ENCODE measurements around the gene SOX2. TPM values are rescaled to one million over a fixed set of nuclear protein-coding genes. Genes with fewer than 3 reads are reported as not detected.
"Not testable (repeated sequence)": the region's sequence is repeated elsewhere in the genome, so short reads cannot be mapped to it uniquely, and the experiment has no call there.

The SOX2 gene
- total RNA-seq, 1 donor from 2014 or later = 2.9 TPM

DNA sequence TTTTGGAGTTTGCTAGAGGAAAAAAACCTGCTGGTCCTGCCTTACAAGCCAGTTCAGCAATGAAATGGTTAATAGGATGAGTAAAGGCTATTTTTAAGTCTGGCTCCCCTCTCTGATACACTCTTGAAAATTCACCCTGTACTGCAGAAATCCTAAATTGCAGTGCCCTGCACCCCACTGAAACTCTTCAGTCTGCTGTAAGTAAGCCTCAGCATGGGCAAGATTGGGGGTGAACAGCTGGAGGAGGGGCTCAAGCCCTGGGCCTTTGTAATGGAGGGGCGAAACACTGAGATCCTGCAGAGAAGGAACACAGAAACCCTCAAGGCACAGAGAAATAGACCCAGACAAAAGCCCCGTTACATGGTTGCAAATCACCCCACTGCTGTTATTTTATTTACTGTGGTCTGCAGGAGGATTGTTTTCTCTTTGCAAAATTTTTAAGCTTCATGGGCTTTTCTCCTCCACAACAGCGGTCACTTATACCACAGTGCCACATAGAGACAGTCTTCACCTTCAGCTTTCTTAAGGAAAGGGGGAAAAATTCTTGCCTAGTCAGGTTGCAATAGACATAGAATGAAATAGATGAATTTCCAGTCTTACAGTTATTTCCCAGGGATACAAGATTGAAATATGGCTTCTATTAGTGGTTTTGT is 45.0 kb downstream of the SOX2 start:
- Histone ChIP-seq H3K27ac (no peak overlapping the region), H3K9me3 (no peaks in the 10 kb centered on the region), H3K4me1 (no peaks in the 10 kb centered on the region), H3K4me3 (no peak overlapping the region), H3K27me3 (no peaks in the 10 kb centered on the region), H3K36me3 (no peaks in the 10 kb centered on the region)
- DNase-seq (ENCODE audit: extremely low spot score in 2 of 2) = no peak
- TF ChIP-seq POLR2A (IDR thresholded peaks at IDR 0.05) (no peak), POLR2AphosphoS5 (IDR thresholded peaks at IDR 0.05; ENCODE audit: insufficient read depth in 1 of 2, low read depth in 1 of 2) (no peak)
- TF ChIP-seq, protein P1, sequence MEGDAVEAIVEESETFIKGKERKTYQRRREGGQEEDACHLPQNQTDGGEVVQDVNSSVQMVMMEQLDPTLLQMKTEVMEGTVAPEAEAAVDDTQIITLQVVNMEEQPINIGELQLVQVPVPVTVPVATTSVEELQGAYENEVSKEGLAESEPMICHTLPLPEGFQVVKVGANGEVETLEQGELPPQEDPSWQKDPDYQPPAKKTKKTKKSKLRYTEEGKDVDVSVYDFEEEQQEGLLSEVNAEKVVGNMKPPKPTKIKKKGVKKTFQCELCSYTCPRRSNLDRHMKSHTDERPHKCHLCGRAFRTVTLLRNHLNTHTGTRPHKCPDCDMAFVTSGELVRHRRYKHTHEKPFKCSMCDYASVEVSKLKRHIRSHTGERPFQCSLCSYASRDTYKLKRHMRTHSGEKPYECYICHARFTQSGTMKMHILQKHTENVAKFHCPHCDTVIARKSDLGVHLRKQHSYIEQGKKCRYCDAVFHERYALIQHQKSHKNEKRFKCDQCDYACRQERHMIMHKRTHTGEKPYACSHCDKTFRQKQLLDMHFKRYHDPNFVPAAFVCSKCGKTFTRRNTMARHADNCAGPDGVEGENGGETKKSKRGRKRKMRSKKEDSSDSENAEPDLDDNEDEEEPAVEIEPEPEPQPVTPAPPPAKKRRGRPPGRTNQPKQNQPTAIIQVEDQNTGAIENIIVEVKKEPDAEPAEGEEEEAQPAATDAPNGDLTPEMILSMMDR (IDR thresholded peaks at IDR 0.05) = no peak
- intact Hi-C loops (cut with DNase I) = no loop called here

DNA sequence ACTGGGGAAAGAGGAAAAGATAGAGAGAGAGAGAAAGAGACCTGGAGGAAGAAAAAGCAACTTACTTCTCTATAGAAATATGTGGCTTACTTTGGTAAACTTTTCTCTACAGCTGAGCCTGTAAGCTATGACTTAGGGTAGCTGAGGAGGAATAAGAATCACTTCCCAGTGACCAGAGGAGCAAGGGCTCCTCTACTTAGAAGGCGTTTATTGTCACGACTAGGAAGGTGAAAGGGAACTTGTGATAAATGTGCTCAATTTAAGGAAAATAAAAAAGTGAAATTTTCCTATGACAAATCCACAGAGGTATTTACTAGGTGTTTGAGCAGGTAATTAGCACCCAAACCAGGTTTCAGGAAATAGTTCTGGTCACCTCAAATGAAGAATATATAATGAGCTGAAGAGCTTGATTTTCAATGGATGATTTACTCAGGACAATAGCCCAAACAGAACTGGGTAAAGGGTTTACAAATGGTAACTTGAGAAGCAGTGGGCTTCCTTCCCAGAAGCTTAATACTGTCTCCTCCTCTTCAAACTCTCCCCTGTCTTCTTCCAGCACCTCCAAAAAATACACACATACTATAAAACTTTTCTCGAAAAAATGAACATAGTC is 46.1 kb downstream of the SOX2 start:
- Histone ChIP-seq H3K36me3 (no peaks in the 10 kb centered on the region), H3K27me3 (no peaks in the 10 kb centered on the region), H3K9me3 (no peaks in the 10 kb centered on the region), H3K4me3 (no peak overlapping the region), H3K27ac (no peak overlapping the region), H3K4me1 (no peaks in the 10 kb centered on the region)
- intact Hi-C loops (cut with DNase I) = no loop called here
- no peak for TF ChIP-seq POLR2AphosphoS5 (IDR thresholded peaks at IDR 0.05; ENCODE audit: insufficient read depth in 1 of 2, low read depth in 1 of 2)
- TF ChIP-seq, protein P1 (IDR thresholded peaks at IDR 0.05) = no peak
- no peak for TF ChIP-seq POLR2A (IDR thresholded peaks at IDR 0.05)
- DNase-seq (ENCODE audit: extremely low spot score in 2 of 2) = no peak

DNA sequence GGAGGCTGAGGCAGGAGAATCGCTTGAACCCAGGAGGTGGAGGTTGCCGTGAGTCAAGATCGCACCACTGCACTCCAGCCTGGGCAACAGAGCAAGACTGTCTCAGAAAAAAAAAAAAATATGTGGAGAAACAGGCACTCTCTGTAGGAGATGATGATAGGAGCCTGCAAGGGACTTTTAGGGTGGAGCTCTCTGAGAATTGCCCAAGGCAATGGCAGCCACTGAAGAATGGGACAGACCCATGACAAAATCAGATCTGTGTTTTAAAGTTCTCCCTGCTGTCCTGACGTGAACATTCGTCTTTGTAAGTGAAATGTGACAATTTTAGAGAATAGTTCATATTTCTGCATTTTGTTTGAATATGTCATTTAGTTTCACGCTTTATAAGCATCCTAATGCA is 50.2 kb downstream of the SOX2 start:
- no peaks in the 10 kb centered on the region for H3K4me1 ChIP-seq
- no peak overlapping the region for H3K27ac ChIP-seq
- intact Hi-C loops (cut with DNase I) = no loop called here
- no peak for DNase-seq (ENCODE audit: extremely low spot score in 2 of 2)
- H3K4me3 ChIP-seq = no peak overlapping the region
- no peaks in the 10 kb centered on the region for H3K9me3 ChIP-seq
- H3K36me3 ChIP-seq = no peaks in the 10 kb centered on the region
- no peaks in the 10 kb centered on the region for H3K27me3 ChIP-seq
- TF ChIP-seq POLR2AphosphoS5 (IDR thresholded peaks at IDR 0.05; ENCODE audit: insufficient read depth in 1 of 2, low read depth in 1 of 2) (no peak), POLR2A (IDR thresholded peaks at IDR 0.05) (no peak)
- TF ChIP-seq, protein P1 (IDR thresholded peaks at IDR 0.05) = no peak

DNA sequence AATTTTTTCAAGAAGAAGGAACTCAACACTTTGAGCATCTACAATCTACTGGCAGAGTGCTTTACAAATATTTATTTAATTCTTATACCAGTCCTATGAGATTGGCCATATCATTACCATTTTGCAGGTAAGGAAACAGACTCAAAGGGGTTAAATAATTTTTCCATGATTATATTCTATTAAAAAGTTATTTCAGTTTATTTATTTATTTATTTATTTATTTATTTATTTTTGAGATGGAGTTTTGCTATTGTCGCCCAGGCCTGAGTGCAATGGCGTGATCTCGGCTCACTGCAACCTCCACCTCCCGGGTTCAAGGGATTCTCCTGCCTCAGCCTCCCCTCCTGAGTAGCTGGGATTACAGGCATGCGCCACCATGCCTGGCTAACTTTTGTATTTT is 52.3 kb downstream of the SOX2 start:
- H3K4me3 ChIP-seq; intact Hi-C loops (cut with DNase I); H3K27ac ChIP-seq; H3K36me3 ChIP-seq; H3K4me1 ChIP-seq; DNase-seq (ENCODE audit: extremely low spot score in 2 of 2); H3K9me3 ChIP-seq; H3K27me3 ChIP-seq: not testable (repeated sequence)

Small RNAs within 50 kb of the gene (small RNA-seq; reads per million reads assigned to genes)
- not detected for gene RF01954
